ENCODE measurements around the gene MT1B. TPM values are rescaled to one million over a fixed set of nuclear protein-coding genes. Genes with fewer than 3 reads are reported as not detected.

Gene MT1B
- total and polyA plus RNA-seq, 2 of the 13 experiments (the other 11 are each of a cell fraction or from before 2014, with no cell fraction given): 0.89 TPM; not detected in 1

DNA sequence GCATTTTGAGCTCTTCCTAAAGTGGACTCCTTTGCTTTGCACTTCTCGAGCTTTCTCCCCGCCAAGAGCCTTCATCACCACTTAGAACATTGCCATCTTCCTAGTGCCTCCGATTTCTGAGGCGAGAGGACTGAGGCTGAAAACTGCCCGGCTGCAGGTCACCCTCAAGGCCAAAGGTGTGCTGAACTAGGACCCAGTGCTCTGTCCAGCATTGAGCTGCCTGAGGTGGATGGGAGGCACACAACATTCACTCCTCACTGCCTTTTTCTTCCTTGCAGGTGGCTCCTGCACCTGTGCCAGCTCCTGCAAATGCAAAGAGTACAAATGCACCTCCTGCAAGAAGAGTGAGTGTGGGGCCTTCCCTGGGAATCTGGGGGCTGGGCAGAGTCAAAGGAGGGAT lies 7.9 kb upstream of the MT1B start (continued):
- TF ChIP-seq, protein P1, sequence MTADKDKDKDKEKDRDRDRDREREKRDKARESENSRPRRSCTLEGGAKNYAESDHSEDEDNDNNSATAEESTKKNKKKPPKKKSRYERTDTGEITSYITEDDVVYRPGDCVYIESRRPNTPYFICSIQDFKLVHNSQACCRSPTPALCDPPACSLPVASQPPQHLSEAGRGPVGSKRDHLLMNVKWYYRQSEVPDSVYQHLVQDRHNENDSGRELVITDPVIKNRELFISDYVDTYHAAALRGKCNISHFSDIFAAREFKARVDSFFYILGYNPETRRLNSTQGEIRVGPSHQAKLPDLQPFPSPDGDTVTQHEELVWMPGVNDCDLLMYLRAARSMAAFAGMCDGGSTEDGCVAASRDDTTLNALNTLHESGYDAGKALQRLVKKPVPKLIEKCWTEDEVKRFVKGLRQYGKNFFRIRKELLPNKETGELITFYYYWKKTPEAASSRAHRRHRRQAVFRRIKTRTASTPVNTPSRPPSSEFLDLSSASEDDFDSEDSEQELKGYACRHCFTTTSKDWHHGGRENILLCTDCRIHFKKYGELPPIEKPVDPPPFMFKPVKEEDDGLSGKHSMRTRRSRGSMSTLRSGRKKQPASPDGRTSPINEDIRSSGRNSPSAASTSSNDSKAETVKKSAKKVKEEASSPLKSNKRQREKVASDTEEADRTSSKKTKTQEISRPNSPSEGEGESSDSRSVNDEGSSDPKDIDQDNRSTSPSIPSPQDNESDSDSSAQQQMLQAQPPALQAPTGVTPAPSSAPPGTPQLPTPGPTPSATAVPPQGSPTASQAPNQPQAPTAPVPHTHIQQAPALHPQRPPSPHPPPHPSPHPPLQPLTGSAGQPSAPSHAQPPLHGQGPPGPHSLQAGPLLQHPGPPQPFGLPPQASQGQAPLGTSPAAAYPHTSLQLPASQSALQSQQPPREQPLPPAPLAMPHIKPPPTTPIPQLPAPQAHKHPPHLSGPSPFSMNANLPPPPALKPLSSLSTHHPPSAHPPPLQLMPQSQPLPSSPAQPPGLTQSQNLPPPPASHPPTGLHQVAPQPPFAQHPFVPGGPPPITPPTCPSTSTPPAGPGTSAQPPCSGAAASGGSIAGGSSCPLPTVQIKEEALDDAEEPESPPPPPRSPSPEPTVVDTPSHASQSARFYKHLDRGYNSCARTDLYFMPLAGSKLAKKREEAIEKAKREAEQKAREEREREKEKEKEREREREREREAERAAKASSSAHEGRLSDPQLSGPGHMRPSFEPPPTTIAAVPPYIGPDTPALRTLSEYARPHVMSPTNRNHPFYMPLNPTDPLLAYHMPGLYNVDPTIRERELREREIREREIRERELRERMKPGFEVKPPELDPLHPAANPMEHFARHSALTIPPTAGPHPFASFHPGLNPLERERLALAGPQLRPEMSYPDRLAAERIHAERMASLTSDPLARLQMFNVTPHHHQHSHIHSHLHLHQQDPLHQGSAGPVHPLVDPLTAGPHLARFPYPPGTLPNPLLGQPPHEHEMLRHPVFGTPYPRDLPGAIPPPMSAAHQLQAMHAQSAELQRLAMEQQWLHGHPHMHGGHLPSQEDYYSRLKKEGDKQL (CRISPR knock-in tag; IDR thresholded peaks at IDR 0.05; ENCODE audit: low read depth): no peak
- TF ChIP-seq REST (IDR thresholded peaks at IDR 0.05; ENCODE audit: borderline replicate concordance in 1 of 2, low read depth in 1 of 2, low read length in 2 of 2) (peak; percentile 55 to 87), ZNF350 (CRISPR knock-in tag; IDR thresholded peaks at IDR 0.05; ENCODE audit: borderline replicate concordance, low read depth) (no peak)
- TF ChIP-seq, protein P2, sequence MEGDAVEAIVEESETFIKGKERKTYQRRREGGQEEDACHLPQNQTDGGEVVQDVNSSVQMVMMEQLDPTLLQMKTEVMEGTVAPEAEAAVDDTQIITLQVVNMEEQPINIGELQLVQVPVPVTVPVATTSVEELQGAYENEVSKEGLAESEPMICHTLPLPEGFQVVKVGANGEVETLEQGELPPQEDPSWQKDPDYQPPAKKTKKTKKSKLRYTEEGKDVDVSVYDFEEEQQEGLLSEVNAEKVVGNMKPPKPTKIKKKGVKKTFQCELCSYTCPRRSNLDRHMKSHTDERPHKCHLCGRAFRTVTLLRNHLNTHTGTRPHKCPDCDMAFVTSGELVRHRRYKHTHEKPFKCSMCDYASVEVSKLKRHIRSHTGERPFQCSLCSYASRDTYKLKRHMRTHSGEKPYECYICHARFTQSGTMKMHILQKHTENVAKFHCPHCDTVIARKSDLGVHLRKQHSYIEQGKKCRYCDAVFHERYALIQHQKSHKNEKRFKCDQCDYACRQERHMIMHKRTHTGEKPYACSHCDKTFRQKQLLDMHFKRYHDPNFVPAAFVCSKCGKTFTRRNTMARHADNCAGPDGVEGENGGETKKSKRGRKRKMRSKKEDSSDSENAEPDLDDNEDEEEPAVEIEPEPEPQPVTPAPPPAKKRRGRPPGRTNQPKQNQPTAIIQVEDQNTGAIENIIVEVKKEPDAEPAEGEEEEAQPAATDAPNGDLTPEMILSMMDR (CRISPR knock-in tag; IDR thresholded peaks at IDR 0.05): no peak
